HT-29 (cell line): Measurements from ENCODE around the gene RND2. TPM values are rescaled to one million over a fixed set of nuclear protein-coding genes. Genes with fewer than 3 reads are reported as not detected.

Source experiments
- DNase-seq: peaks from one replicate; pipeline ENCODE4 v3.0.0-alpha.2; 2015; ENCODE audit warnings: low spot score
- total RNA-seq: library from RNA; depleted of rRNA; stranded (reverse); fragments of >200 nt; shearing (Covaris generic); gene quantifications from 2 replicates; pipeline ENCODE4 v1.2.3, GENCODE V29; 2014

RND2 gene
- total RNA-seq, 1 experiment from 2014 or later: not detected

DNA sequence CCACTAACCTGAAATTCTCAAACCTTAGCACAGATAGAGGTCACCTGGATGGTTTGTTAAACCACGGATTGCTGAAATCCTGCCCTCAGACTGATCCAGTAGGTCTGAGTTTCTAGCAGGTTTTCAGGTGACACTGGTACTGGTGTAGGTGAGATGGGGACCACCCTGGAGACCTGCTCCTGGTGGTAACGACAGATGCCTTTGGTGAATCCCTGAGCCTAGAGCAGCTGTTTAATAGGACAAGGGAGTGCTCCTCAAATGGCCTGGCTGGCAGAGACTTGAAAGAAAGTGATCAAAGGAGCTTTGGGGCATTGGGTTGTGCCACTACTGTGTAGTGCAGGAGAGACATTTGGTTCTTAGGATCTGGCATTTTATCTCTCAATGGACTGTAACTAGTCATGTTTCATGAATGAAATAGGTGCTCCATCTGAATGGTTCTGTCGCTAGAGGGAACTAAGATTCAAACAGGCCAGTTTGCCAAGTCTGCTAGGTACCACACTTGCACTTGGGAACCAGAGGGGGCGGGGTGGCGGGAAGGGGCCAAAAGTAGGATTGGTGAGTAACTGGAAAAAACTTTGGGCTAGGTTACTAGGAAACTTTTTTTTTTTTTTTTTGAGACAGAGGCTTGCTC is 21.4 kb upstream of the RND2 start:
- DNase-seq: peak; percentile 60

GRCh38 chr17:43006639-43007551 is 18.1 kb upstream of the RND2 start, which contains the start of gene IFI35:
Gene IFI35 (plus strand): TSS chr17:43006784. CDS start chr17:43006948, 164 bp downstream.
- peak; percentile 88 for DNase-seq

- peak; percentile 96 for DNase-seq
These were observed 14.2 kb upstream of the RND2 start for GRCh38 chr17:43010667-43011308.

DNA sequence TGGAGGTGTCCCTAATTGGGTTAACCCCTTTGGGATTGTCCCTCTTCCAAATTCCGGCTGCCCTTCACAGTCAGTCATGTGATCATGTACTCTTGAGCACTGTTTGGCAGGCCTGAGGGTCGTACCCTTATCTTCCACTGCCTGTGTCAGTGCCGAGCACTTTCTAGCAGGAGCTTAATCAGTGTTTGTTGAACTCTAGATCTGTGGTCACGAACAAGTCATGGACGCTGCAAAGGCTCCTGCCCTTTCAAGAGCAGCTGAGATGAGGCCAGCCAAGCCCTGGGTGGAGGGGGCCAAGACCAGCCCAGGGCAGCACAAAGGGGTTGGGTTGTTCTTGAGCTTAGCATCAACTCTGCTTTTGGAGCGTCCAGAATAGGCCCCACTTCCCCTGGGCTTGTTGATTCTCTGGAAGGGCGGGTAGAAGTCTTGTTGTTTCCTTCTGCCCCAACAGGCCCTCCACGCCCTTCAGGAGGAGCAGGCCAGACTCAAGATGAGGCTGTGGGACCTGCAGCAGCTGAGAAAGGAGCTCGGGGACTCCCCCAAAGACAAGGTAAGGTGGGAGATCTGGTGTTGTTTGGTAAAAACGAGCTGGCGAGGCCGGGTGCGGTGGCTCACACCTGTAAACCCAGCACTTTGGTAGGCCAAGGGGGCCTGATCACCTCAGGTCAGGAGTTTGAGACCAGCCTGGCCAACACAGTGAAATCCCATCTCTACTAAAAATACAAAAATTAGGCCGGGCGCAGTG is 13.1 kb upstream of the RND2 start:
- DNase-seq: peak; percentile 43

DNA sequence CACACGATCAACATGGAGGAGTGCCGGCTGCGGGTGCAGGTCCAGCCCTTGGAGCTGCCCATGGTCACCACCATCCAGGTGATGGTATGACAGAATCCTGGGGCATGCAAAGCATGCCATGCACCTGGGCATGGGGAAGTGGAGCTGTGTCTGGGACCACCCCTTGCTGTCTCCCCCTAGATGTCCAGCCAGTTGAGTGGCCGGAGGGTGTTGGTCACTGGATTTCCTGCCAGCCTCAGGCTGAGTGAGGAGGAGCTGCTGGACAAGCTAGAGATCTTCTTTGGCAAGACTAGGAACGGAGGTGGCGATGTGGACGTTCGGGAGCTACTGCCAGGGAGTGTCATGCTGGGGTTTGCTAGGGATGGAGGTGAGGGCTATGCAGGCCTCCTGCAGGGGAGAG is 11.7 kb upstream of the RND2 start:
- no peak for DNase-seq

GRCh38 chr17:43014020-43014648 is 10.9 kb upstream of the RND2 start:
- DNase-seq: no peak

- peak; percentile 62 for DNase-seq
These were observed 10.1 kb upstream of the RND2 start for GRCh38 chr17:43014649-43015542.

- DNase-seq: no peak
These were observed 9.5 kb upstream of the RND2 start for GRCh38 chr17:43015579-43015978.

DNA sequence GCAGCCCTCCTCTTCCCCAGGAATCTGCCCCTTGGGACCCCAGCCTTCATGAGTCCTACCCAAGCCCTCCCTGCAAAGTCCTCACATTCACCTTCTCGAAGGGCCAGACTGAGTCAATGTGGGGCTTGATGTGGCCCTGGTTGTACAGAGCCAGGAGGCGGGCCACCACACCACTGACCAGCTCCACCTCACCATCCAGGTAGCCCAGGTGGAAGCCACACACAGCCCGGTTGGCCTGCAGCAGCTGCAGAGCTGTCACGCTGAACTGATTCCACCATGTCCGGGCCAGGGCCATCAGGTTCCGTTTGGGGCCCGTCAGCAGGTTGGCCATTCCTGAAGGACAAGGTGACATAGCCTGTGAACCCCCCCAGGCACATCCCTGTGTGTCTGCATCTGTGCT is 8.8 kb upstream of the RND2 start:
- DNase-seq: no peak

DNA sequence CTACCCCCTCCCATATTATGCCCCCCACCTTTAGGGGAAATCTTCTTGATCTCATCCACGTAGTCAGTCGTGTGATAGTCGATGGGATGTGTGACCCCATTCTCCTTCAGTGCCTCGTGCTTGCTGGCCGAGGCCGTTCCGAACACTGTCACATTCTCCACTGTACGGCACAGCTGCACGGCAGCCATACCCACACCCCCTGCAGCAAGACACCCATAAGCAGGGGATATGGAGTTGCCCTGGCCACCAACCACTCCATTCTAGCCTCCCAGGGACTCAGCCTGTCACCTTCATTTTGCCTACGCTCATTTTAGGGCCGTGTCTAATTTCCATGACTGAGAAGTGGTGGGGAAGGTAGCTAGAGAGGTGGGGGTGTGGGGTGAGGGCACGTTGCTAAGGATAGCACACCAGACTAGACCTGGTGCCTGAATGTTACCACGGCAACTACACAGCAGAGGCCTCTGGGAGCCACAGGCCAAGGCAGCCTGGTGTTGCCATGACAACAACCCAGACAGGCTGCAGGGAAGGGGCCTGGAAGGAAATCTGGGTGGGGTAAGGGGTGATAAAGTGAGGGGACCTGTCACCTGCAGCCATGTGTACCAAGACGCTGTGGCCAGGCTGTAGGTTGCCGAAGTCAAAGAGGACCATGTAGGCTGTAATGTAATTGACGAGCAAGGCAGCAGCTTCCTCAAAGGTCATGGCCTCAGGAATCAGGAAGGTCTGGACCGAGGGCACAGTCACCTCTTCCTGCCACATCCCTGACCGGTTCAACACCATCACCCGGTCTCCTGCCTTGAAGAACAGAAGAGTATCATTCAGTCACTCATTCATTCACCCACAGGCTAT is 6.8 kb upstream of the RND2 start:
- DNase-seq: peak; percentile 30

DNA sequence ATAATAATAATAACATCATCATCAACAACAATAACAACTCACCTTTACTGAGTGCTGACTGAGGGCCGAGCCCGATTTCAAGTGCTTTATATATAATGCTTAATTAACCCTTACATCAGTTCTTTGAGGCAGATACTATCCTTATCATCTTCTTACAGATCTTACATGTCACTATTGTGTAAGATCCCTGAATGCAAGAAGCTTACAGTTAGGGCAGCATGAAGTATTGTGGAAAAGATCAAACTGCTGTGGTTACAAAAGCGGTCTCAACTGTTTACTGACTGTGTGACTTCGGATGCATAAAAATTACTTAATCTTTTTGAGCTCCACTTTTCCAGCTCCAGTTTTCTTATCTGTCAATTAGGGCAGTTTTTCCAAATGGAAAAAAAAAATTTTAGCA is 6.1 kb upstream of the RND2 start:
- no peak for DNase-seq

- DNase-seq: no peak
These were observed 5.6 kb upstream of the RND2 start for GRCh38 chr17:43019418-43019817.

GRCh38 chr17:43020030-43020621 is 4.9 kb upstream of the RND2 start:
- DNase-seq: no peak

- peak; percentile 45 for DNase-seq
These were observed 4.0 kb upstream of the RND2 start for GRCh38 chr17:43020789-43021740.

DNA sequence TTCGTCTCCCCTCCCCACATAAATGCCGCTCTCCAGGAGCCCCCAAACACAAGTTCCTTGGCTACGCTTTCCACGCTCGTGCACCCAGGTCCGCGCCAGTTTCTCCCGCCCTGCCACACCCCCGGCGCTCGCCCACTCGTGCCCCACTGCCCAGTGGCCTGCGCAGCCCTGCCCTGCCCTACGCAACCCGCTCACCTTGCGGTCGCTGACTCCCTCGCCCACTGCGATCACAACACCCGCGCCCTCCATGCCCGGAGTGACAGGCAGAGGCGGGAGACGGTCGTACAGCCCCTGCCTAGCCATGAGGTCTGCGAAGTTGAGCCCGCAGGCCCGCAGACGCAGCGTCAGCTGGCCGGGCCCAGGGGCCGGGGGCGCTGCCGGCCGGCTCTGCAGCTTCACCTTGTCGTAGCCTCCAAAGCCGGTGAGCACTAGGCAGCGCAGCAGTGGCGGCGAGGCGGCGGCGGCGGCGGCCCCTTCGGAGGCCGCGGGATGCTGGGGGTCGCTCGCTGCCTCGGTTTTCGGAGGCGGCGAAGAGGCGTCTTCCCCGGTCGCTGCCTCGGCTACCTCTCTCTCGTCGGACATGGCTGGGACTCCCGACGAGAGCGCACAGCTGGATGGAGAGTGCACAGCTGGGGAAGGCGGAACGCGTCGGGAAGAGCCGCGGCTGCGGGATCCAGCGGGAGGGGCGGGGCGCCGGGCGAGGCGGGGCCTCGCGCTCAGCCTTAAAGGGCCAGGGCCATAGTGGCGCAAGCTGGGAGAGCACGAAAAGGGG is 3.1 kb upstream of the RND2 start, which contains the start of gene VAT1:
TSS of gene VAT1 (minus strand) at position 645 of the 772 bp plus-strand sequence. CDS start at position 582, 63 bp downstream.
- DNase-seq: peak; percentile 84

- DNase-seq: no peak
These were observed 243 bp downstream of the RND2 start for GRCh38 chr17:43025290-43025657.
